Fibroblast of skin of back (primary cell): ENCODE results near the gene ARIH2. TPM values are rescaled to one million over a fixed set of nuclear protein-coding genes. Genes with fewer than 3 reads are reported as not detected.
A peak's percentile ranks its signal among the peaks of the same experiment; 100 is the strongest.
"Not testable (repeated sequence)": the region's sequence is repeated elsewhere in the genome, so short reads cannot be mapped to it uniquely, and the experiment has no call there.

ENCODE experiments used
- DNase-seq: peaks from one replicate; pipeline ENCODE4 v3.0.0-alpha.2; 2013
- polyA plus RNA-seq, 2 experiments: library from polyadenylated mRNA; unstranded; fragments of 120-200 nt; gene quantifications; one replicate each; pipeline ENCODE4 v1.2.1, GENCODE V29; 2013; ENCODE audit not compliant: insufficient read length in 2 of 2

The ARIH2 gene
- polyA plus RNA-seq (2013, experiment 1 of 2; ENCODE audit: insufficient read length), result 53.1 TPM
- 34.0 TPM for polyA plus RNA-seq (2013, experiment 2 of 2; ENCODE audit: insufficient read length)

- DNase-seq, result peak; percentile 94
Measured at GRCh38 chr3:48918388-48919214, at the start of gene ARIH2. ARIH2 (plus strand) TSS chr3:48918842; CDS start chr3:48927559, 8,717 bp downstream.

DNA sequence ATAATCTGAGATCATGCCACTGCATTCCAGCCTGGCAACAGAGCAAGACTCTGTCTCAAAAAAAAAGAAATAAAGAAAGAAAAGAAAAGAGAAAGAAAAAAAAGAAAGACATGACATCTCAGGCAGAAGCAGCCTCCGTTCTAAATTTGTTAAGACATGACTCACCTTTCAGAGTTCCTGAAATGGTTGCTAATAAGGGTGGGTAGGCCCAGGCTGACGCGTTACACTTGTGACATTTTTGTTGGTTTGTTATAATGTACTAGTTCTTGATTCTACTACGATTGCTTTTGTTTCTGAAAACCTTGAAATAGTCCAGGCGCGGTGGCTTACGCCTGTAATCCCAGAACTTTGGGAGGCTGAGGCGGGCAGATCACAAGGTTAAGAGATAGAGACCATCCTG, 41.0 kb upstream of the ARIH2 start:
- no peak for DNase-seq

DNA sequence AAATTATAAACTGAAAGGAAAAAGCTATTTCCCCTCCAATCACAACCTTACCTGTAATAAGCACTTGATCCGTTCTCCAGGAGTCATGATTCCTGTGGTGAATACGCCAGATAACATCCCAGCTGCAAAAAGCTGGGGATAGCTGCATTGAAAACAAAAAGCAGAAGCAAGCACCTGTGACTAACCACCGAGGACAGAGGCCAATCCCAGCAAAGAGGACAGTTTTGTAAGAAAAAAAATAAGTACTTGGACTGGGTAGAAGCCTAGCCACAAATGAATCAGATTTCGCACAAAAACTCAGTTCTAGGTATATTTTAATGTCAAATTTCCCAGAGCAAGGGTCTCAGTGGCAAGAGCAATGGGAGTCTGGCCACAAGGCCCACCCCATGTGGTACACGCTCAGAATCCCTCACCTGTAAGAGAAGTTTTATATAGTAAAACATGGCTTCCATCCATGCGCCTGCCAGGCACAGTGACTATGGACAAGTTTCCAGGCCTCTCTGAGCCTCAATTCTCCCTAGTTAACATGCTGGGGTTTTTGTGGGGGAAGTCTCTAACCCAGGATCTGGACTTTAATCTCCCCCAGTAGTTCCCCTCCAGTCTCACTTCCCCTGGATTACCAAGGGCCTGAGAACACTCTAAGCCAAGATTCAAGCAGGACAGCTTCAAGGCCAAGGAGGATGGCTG, 39.2 kb upstream of the ARIH2 start:
- DNase-seq, result no peak

DNA sequence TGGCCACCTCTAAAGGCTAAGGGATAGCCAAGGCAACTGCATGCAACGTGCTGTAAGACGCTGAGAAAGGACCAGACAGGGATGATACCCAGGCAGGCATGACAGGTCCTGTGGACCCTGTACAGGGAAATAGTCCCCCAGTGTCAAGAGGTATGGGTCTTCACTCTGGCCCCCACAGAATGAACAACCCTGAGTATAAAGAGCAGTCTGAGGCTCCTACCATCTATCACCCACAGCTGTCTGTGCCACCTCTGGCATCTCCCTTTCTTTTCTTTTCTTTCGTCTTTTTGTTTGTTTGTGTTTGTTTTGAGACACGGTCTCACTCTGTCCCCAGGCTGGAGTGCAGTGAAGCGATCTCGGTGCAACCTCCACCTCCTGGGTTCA, 38.7 kb upstream of the ARIH2 start:
- no peak for DNase-seq

GRCh38 chr3:48881006-48881405, 37.6 kb upstream of the ARIH2 start:
- DNase-seq, result no peak

- no peak for DNase-seq
Measured at GRCh38 chr3:48881652-48882114, 37.0 kb upstream of the ARIH2 start.

- DNase-seq, result peak; percentile 32
Measured at GRCh38 chr3:48885753-48886152, 32.9 kb upstream of the ARIH2 start.

DNA sequence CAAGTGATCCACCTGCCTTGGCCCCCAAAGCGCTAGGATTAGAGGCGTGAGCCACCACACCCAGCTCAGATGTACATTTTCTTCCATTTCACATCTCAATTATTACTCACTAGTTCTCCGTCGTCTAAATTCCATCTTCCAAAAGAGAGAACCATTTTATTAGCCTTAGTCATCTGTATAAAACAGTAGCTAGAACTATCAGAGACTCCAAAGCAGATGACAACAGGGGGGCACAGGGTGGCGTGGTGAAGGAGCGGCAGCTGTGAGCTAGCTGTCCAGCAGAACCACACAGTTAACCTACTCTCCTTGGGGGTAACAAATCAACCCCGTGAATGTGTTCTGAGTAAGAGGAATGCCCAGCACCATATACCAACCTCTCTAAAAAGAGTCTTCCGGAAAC, 27.0 kb upstream of the ARIH2 start:
- no peak for DNase-seq

DNA sequence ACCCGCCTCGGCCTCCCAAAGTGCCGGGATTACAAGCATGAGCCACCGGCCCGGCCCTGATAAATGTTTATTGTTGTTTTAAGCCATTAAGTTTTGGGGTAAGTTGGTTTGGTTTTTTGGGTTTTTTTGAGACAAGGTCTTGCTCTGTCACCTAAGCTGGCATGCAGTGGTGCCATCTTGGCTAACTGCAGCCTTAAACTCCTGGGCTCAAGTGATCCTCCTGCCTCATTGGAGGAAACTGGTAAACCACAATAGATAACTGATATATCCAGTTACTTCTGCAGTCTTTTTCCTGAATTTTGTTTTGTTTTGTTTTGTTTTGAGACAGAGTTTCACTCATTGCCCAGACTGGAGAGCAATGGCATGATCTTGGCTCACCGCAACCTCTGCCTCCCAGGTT, 24.1 kb upstream of the ARIH2 start:
- no peak for DNase-seq

DNA sequence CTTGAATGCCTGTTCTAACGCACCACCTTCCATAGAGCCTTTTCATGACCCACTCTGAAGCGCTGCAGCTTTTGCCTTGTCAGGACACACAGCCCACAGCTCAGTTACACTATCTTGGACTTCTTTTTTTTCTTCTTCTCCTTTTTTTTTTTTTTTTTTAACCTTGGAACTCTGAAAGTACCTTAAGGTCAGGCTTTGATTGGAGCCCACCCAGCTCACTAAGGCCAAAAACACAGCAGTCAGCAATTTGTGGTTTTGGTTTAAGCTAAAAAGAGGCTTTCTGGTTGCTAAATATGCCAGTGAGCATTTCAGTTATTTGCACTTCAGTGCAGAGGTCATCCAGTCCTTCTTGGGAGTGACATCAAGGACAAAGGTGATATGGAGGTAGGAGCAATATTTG, 21.7 kb upstream of the ARIH2 start:
- no peak for DNase-seq

DNA sequence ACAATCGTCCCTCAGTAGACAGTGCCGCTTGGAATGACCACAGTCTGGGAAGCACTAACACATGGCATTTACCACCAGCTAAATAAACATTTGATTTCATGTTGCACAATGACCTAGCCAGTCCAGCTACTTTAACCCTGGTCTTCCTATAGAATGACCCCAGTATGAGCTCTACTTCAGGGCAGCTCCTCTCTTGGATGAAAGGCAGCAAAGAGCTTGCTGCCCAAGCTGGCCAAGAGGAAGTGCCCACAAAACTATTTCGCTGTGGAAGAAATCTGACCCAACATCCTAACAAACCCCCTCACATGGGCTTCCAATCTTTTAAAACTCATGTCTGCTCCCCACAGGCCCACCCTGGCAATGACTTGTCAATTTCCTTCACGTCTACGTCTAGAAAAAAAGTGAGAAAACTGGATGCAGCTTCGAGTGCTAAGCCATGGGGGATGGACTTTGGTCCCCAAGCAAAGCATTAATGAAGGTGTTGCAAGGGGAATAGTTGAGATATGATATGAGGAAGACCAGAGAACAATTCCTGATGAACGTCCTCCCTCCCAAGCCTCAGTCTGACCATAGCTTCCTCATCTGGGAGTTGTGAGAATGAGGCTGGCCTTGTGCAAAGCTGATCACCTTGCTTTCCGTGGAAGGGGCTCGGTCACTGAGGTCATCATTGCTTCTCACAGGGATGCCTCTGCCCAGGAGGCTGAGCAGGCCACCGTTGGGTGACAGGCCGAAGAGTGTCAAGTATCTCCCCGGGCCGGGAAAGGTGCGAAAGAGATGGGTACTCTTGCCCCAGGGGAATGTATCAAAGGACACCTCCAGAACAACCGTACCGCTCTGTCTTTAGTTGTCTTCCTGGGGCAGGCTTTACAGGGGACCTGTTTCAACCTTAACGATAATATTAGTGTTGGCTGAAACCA, 20.9 kb upstream of the ARIH2 start:
- no peak for DNase-seq

GRCh38 chr3:48898383-48899234, 20.0 kb upstream of the ARIH2 start, which contains the start of gene SLC25A20:
SLC25A20 (minus strand) TSS chr3:48898882; CDS start chr3:48898794, 88 bp downstream.
- peak; percentile 89 for DNase-seq

DNA sequence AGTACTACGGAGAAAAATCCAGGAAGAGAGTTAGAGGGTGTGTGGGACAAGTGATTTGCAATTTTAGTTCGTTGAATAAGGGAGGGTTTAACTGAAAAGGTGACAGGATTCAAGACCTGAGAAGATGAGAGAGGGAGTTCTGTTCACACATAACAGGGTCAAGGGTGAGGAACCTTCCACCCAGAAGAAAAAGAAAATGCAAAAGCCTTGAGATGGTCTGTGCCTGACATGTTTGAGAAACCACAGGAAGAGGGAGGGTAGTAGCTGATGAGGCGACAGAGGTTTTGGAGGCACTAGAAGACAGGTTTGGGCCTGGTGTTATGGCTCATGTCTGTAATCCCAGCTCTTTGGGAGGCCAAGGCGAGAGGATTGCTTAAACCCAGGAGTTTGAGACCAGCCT, 19.4 kb upstream of the ARIH2 start:
- no peak for DNase-seq

DNA sequence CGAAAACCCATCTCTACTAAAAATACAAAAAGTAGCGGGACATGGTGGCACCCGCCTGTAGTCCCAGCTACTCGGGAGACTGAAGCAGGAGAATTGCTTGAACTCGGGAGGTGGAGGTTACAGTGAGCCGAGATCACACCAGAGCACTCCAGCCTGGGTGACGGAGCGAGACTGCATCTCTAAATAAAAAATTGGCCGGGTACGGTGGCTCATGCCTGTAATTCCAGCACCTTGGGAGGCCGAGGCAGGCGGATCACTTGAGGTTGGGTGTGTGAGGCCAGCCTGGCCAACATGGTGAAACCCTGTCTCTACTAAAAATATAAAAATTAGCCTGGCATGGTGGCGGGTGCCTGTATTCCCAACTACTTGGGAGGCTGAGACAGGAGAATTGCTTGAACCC, 11.6 kb upstream of the ARIH2 start:
- not testable (repeated sequence) for DNase-seq

GRCh38 chr3:48915296-48915695, 3.3 kb upstream of the ARIH2 start:
- DNase-seq, result no peak

DNA sequence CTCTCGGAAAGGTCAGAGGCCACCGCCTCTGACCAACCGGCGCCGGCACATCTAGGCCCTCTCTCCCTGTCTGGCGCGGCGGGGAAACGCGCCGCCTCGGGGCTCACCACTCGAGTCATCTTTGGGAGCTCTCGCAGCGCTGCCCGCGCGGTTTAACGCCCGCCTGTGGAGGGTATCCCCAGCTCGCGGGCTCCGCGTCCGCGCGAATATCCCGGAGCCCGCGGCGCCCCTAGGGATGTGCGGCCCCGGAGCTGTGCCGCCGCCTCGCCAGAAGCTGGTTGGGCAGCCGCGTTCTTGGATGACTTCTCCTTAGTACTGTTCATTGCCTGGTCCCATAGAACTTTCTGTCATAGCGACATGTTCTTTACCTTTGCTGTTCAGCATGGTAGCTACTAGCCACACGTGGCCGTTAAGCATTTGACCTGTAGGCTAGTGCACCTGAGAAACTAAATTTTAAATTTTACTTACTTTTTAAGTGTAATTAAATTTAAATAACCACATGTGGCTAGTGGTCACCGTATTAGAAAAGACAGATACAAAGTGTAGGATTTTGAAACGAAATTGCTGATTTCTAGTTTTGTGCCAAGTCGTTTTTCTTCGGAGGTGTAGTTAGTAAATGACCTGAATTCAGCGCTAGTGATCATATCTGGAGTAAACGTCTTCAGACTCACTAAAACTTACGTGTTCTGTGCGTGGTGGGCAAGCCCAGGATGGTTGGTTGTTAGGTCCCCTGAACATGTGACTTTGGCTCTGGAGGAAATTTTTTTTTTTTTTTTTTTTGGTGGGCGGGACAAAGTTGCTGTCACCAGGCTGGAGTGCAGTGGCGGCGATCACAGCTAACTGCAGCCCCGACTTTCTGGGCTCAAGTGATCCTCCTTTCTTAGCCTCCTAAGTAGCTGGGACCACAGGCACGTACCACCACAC, 835 bp downstream of the ARIH2 start:
- DNase-seq, result peak; percentile 69

GRCh38 chr3:48926425-48927392, 8.1 kb downstream of the ARIH2 start:
- DNase-seq, result no peak

DNA sequence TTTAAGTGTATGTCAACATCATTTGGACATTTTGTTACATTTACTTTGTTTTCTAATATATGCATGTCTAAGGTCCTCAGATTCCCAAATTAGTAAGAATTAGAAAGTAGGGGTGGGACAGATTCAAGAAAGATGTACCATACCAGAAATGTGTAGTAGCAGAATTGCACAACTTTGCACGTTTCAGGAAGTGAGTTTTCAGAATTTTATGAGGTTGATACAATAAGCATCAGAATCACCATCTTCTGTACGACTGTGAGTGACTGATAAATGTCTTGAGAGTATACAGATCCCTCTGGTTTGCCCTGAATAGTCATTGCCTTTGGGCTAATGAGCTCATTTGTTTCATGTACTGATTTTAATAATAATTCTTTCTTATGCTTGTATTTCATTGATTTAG, 9.3 kb downstream of the ARIH2 start:
- no peak for DNase-seq

DNA sequence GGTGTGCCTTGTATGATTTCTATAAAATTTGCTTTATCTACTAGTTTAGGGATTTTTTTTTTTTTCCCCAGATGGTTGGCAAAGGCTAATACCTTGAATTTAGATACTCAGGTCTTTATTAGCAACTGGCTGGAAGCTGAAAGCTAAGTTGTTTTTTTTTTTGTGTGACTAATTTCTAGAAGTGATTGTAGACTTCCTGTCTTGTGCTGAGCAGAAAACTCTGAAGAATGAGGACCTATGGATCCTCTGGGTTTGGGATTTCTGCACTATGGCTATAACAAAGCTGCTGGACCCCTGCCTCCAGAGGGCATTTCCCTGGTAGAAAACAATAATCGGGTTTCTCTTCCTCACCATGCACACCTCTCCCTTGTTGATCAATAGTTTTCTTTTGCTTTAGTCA, 10.0 kb downstream of the ARIH2 start:
- peak; percentile 35 for DNase-seq
